SK-N-MC (cell line): ENCODE data around the gene PAQR6.

Experiments
- EZH2 ChIP-seq: fragments of 200-600 bp; sonication (generic); IDR thresholded peaks from one replicate; pipeline ENCODE4 v1.6.1; 2017; ENCODE audit warnings: antibody characterized with exemption
- POLR2AphosphoS5 ChIP-seq: IDR thresholded peaks from 2 replicates; pipeline ENCODE4 v1.6.1; 2012; ENCODE audit warnings: mild to moderate bottlenecking, low read depth, low read length, borderline replicate concordance

DNA sequence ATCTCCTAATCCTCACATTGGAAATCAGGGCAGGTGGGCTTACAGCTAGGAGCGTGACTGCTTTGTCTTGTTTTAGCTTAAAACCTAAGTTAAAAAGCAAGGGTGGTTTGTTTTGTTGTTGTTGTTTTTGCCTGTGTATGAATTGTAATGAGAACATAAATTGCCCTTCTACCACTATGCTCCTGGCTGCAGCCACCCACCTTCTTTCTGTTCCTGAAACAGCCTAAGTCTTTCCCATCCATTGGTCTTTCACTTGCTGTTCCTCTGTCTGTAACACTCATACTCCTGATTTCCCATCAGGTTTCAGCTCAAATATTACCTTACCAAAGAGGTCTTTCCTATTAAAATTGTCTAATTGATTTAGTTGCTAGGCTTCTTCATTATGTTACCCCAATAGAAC is 35.7 kb upstream of the PAQR6 start:
- TF ChIP-seq EZH2 = no peak
- TF ChIP-seq POLR2AphosphoS5 = no peak
